ENCODE results near the gene SLC22A7. TPM values are rescaled to one million over a fixed set of nuclear protein-coding genes. Genes with fewer than 3 reads are reported as not detected.
A peak's percentile ranks its signal among the peaks of the same experiment; 100 is the strongest.

The SLC22A7 gene
- total RNA-seq, 1 experiment from 2014 or later, result not detected

DNA sequence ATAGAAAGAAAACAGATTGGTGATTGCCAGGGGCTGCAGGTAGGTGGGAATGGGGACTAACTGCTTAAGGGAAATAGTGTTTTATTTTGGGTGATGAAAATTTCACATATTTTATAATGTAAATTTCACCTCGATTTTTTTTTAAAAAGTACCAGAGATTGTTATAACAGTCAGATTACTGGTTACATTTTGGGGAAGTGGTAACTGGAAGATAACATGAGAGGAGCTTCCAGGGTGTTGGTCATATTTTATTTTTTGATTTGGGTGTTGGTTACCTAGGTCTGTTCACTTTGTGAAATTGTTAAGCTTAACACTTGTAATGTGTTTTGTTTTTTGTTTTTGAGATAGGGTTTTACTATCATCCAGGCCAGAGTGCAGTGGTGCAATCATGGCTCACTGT is 27.8 kb downstream of the SLC22A7 start:
- Mint-ChIP-seq H3K36me3 (ENCODE audit: insufficient read depth, unreplicated experiment) (peaks cover 12% of the 10 kb centered on the region), H3K27me3 (ENCODE audit: unreplicated experiment) (no peaks in the 10 kb centered on the region), H3K4me1 (ENCODE audit: low read depth, unreplicated experiment) (peaks cover 20% of the 10 kb centered on the region), H3K27ac (ENCODE audit: unreplicated experiment) (no peak overlapping the region), H3K4me3 (ENCODE audit: low read depth, unreplicated experiment) (no peak overlapping the region), H3K9me3 (ENCODE audit: low read depth, unreplicated experiment) (no peaks in the 10 kb centered on the region)
- DNase-seq, result no peak
- intact Hi-C loops (cut with micrococcal nuclease; ENCODE audit: unreplicated experiment), result no loop called here
- BruUV-seq (replicated peaks), result no TSS peak
- TF ChIP-seq, protein P1, sequence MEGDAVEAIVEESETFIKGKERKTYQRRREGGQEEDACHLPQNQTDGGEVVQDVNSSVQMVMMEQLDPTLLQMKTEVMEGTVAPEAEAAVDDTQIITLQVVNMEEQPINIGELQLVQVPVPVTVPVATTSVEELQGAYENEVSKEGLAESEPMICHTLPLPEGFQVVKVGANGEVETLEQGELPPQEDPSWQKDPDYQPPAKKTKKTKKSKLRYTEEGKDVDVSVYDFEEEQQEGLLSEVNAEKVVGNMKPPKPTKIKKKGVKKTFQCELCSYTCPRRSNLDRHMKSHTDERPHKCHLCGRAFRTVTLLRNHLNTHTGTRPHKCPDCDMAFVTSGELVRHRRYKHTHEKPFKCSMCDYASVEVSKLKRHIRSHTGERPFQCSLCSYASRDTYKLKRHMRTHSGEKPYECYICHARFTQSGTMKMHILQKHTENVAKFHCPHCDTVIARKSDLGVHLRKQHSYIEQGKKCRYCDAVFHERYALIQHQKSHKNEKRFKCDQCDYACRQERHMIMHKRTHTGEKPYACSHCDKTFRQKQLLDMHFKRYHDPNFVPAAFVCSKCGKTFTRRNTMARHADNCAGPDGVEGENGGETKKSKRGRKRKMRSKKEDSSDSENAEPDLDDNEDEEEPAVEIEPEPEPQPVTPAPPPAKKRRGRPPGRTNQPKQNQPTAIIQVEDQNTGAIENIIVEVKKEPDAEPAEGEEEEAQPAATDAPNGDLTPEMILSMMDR (IDR thresholded peaks at IDR 0.05; ENCODE audit: unreplicated experiment), result no peak
- CTCF ChIA-PET, result no interaction called here

DNA sequence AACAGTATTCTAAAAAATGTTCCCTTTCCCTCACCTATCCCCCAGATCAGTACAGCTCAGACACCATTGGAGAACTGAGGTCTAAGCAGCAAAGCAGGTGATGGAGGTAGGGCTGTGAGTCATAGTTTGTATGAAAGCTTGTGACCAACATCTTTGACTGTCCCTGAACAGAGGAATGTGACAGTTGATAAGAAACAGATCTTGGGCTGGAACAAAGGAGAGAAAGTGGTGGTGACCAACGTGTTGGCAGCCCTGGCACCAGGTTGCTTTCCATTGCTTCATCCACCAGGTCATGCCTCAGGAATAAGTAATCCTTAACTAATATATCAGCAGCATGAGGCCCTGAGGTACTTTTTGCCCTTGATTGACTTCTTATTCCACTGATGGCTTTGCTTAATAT is 30.5 kb downstream of the SLC22A7 start:
- Mint-ChIP-seq H3K36me3 (ENCODE audit: insufficient read depth, unreplicated experiment) (peaks cover 12% of the 10 kb centered on the region), H3K27me3 (ENCODE audit: unreplicated experiment) (no peaks in the 10 kb centered on the region), H3K4me3 (ENCODE audit: low read depth, unreplicated experiment) (peak overlapping the region; percentile 27), H3K9me3 (ENCODE audit: low read depth, unreplicated experiment) (no peaks in the 10 kb centered on the region), H3K4me1 (ENCODE audit: low read depth, unreplicated experiment) (peaks cover 29% of the 10 kb centered on the region), H3K27ac (ENCODE audit: unreplicated experiment) (peak overlapping the region; percentile 94)
- intact Hi-C loops (cut with micrococcal nuclease; ENCODE audit: unreplicated experiment), result no loop called here
- CTCF ChIA-PET, result interaction anchor here (0.6 to 1.4 kb wide), 7 partner anchors 8 to 178 kb away, joined by 3 to 10 read pairs (median 3); partner anchors contain the start of gene CRIP3
- TF ChIP-seq, protein P1 (IDR thresholded peaks at IDR 0.05; ENCODE audit: unreplicated experiment), result no peak
- DNase-seq, result peak; percentile 71
- BruUV-seq (replicated peaks), result no TSS peak

DNA sequence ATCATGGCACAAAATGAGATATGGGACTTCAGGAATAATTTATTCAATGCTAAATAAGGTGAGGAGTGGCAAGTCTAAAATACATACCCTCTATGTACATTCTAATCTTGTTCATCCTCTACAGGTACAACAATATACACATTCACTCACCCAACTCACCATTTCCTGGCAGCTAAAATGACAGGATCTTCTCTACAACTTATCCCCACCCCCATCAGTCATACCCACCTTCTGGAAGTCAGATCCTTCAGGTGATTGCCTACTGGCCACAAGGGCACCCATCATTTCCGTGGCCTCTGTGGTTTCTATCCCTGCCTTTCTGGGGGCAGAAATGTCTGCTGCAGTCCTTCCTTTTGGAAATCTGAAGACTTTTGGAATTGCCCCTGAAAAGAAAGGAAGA is 33.4 kb downstream of the SLC22A7 start:
- TF ChIP-seq, protein P1 (IDR thresholded peaks at IDR 0.05; ENCODE audit: unreplicated experiment), result no peak
- Mint-ChIP-seq H3K9me3 (ENCODE audit: low read depth, unreplicated experiment) (no peaks in the 10 kb centered on the region), H3K27me3 (ENCODE audit: unreplicated experiment) (no peaks in the 10 kb centered on the region), H3K27ac (ENCODE audit: unreplicated experiment) (no peak overlapping the region), H3K4me1 (ENCODE audit: low read depth, unreplicated experiment) (peaks cover 38% of the 10 kb centered on the region), H3K36me3 (ENCODE audit: insufficient read depth, unreplicated experiment) (peaks cover 12% of the 10 kb centered on the region), H3K4me3 (ENCODE audit: low read depth, unreplicated experiment) (no peak overlapping the region)
- intact Hi-C loops (cut with micrococcal nuclease; ENCODE audit: unreplicated experiment), result loop anchor here (5.0 kb wide), 1 partner anchor 424 kb away; no protein-coding TSS in a partner anchor
- no TSS peak for BruUV-seq (replicated peaks)
- no peak for DNase-seq
- CTCF ChIA-PET, result interaction anchor here (0.6 to 1.4 kb wide), 2 partner anchors 23 to 60 kb away, joined by 3 read pairs; partner anchors contain the start of gene CRIP3

DNA sequence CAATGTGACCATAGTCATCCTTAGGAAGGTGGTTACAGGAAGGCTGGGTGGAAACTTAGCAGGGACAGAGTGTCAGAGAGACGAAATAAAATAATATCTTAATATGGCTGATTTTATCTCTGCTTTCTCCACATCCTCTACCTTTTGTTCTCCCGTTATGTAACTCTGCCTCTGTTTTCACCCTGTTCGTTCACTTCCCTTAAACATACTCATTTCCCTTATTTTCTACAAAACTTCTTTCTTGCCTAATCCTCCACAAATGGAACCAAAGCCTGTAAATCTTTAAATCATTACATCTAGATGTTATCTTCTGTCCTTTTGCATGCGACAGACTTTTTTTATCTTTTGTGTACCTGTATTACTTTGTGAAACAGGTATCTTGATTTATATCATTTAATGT is 33.8 kb downstream of the SLC22A7 start:
- no peak overlapping the region for H3K4me3 Mint-ChIP-seq (ENCODE audit: low read depth, unreplicated experiment)
- DNase-seq, result no peak
- BruUV-seq (replicated peaks), result no TSS peak
- H3K9me3 Mint-ChIP-seq (ENCODE audit: low read depth, unreplicated experiment), result no peaks in the 10 kb centered on the region
- peaks cover 38% of the 10 kb centered on the region for H3K4me1 Mint-ChIP-seq (ENCODE audit: low read depth, unreplicated experiment)
- intact Hi-C loops (cut with micrococcal nuclease; ENCODE audit: unreplicated experiment), result loop anchor here (5.0 kb wide), 1 partner anchor 425 kb away; no protein-coding TSS in a partner anchor
- no peak overlapping the region for H3K27ac Mint-ChIP-seq (ENCODE audit: unreplicated experiment)
- peaks cover 12% of the 10 kb centered on the region for H3K36me3 Mint-ChIP-seq (ENCODE audit: insufficient read depth, unreplicated experiment)
- no peaks in the 10 kb centered on the region for H3K27me3 Mint-ChIP-seq (ENCODE audit: unreplicated experiment)
- CTCF ChIA-PET, result interaction anchor here (1.4 kb wide), 1 partner anchor 24 kb away, joined by 3 read pairs; the partner anchor contains the start of gene CRIP3
- TF ChIP-seq, protein P1 (IDR thresholded peaks at IDR 0.05; ENCODE audit: unreplicated experiment), result no peak
